Measurements from ENCODE around the gene FUT8. TPM values are rescaled to one million over a fixed set of nuclear protein-coding genes. Genes with fewer than 3 reads are reported as not detected.

The FUT8 gene
- total RNA-seq, result 7.8 TPM
- long read RNA-seq, full-length matches to known transcripts, result 3 of 7 reads
- long read RNA-seq, partial matches to known transcripts, result 0 of 7 reads
- long read RNA-seq, other reads (novel, unspliced or antisense), result 4 of 7 reads

DNA sequence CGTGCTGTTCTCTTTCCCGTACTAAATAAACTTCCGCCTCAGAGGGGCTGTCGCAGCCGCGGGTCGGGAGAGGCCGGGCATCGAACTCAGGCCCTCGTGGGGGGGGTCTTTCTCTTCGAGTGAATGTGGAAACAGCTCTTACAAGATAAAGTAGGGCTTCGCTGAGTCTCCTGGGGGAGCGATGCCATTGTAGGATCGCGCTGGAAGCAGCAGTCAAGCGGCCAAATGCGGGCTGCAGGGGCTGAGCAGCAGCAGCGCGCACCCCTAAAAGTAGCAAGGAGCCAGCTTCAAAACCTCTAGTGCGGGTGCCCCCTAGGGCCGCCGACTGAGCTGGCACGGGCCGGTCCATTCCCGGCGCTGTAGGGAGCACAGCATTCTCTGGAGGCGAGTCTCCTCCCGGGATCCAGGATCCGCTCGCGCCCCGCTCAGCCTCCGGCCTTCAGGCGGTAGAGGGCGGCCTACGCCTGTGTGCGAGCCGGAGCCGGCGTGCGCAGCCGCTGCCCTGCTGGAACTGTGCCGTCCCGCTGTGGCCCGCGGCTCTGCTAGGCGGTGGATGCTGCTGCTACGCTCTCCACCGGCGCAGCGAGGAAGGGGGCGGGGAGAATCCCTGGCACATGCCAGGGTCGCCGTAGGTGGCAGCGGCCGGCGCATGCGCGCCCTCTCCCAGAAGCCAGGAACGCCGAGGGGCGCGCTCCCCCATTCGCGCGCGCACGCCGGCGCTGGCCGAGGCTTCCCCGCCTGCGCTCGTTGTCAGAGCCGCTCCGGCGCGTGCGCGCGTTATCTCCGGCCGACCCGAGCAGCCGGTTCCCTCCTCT, at the start of gene FUT8:
TSS of gene FUT8 (plus strand) at position 699 of the 815 bp plus-strand sequence. CDS start 148,834 bp downstream, outside the sequence.
- DNase-seq, result peak; percentile 94
- Histone ChIP-seq H3K27ac (replicated peaks) (peak within 1 kb of the TSS; percentile 97), H3K4me1 (peaks cover 36% of the 10 kb centered on the region), H3K27me3 (ENCODE audit: low read depth) (no peaks in the 10 kb centered on the region), H3K4me3 (peak within 1 kb of the TSS; percentile 91), H3K36me3 (no peaks in the 10 kb centered on the region), H3K9me3 (replicated peaks) (no peaks in the 10 kb centered on the region)
- intact Hi-C loops (cut with micrococcal nuclease), result loop anchor here (10.0 kb wide), 1 partner anchor 187 kb away; no protein-coding TSS in a partner anchor
- TF ChIP-seq, protein P1, sequence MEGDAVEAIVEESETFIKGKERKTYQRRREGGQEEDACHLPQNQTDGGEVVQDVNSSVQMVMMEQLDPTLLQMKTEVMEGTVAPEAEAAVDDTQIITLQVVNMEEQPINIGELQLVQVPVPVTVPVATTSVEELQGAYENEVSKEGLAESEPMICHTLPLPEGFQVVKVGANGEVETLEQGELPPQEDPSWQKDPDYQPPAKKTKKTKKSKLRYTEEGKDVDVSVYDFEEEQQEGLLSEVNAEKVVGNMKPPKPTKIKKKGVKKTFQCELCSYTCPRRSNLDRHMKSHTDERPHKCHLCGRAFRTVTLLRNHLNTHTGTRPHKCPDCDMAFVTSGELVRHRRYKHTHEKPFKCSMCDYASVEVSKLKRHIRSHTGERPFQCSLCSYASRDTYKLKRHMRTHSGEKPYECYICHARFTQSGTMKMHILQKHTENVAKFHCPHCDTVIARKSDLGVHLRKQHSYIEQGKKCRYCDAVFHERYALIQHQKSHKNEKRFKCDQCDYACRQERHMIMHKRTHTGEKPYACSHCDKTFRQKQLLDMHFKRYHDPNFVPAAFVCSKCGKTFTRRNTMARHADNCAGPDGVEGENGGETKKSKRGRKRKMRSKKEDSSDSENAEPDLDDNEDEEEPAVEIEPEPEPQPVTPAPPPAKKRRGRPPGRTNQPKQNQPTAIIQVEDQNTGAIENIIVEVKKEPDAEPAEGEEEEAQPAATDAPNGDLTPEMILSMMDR (IDR thresholded peaks at IDR 0.05; ENCODE audit: borderline replicate concordance), result peak; percentile 72

DNA sequence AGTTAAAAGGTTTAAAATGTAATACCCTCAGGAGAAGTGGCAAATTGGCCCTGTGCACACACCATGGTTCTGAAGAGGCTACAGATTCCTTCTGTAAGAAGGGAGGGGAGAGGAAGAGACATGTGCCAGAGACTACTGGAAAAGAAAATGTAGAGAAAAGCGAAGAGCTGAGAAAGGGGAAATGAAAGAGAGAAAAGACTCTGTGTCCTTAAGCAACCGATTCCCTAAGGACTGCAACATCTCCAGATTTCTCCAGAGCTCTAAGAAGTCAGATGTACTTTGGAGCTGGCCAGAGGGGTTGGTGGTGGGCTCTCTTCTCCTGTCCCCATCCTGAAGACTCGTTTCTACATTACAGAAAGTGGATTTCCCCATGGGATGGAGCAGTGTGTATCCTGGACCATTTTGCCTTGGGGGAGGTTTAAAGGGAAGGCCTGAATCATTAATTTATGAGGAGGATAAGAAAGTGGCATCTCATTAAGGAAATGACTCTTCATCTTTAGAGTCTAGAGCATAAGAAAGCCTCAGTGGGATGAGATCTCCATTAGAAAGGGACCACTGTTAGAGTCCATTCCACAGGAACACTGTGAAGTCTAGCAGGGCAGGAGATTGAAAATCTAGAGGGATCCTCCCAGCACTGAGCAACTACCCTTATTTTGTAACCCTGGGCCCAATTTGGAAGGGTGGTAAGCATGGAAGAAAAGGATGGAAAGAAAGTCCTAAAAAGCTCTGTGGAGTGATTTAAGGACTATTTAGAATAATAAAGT, 45.5 kb upstream of the FUT8 start:
- no peaks in the 10 kb centered on the region for H3K36me3 ChIP-seq
- TF ChIP-seq, protein P1 (IDR thresholded peaks at IDR 0.05; ENCODE audit: borderline replicate concordance), result no peak
- no peaks in the 10 kb centered on the region for H3K9me3 ChIP-seq (replicated peaks)
- H3K27me3 ChIP-seq (ENCODE audit: low read depth), result no peaks in the 10 kb centered on the region
- no peak overlapping the region for H3K4me3 ChIP-seq
- no peak overlapping the region for H3K27ac ChIP-seq (replicated peaks)
- peaks cover 6% of the 10 kb centered on the region for H3K4me1 ChIP-seq
- intact Hi-C loops (cut with micrococcal nuclease), result no loop called here
- DNase-seq, result no peak

DNA sequence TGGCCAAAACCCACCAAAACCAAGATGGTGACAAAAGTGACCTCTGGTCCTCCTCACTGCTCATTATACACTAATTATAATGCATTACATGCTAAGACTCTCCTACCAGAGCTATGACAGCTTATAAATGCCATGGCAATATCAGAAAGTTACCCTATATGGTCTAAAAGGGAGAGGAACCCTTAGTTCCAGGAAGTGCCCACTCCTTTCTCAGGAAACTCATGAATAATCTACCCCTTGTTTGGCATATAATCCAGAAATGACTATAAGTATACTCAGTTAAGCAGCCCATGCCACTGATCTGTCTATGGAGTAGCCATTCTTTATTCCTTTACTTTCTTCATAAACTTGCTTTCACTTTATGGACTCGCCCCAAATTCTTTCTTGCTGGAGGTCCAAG, 43.0 kb upstream of the FUT8 start:
- H3K4me3 ChIP-seq, result no peak overlapping the region
- intact Hi-C loops (cut with micrococcal nuclease), result no loop called here
- no peak for DNase-seq
- H3K27me3 ChIP-seq (ENCODE audit: low read depth), result no peaks in the 10 kb centered on the region
- peaks cover 5% of the 10 kb centered on the region for H3K4me1 ChIP-seq
- TF ChIP-seq, protein P1 (IDR thresholded peaks at IDR 0.05; ENCODE audit: borderline replicate concordance), result no peak
- H3K36me3 ChIP-seq, result no peaks in the 10 kb centered on the region
- no peaks in the 10 kb centered on the region for H3K9me3 ChIP-seq (replicated peaks)
- H3K27ac ChIP-seq (replicated peaks), result no peak overlapping the region

DNA sequence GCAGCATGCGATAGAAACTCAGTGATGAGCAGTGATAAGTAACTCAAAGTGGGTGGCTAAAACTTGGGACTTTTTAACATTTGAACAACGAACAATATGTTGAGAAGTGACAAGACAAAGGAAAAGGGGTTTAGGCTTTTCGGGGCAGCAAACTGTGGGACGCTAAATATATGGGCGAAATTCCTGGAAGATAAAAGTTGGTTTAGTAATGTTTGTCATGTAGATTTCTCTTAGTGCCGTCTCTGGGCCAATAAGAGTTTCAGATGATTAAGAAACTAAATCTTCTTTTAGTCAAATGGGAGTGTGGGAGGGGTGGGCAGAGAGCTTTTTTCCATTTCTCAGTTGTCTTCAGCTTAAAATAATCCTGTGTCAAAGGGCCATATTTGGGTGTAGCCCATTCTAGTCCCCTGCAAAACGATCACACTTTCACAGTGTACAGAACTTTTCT, 41.7 kb upstream of the FUT8 start:
- intact Hi-C loops (cut with micrococcal nuclease), result no loop called here
- H3K9me3 ChIP-seq (replicated peaks), result no peaks in the 10 kb centered on the region
- no peak overlapping the region for H3K4me3 ChIP-seq
- DNase-seq, result no peak
- TF ChIP-seq, protein P1 (IDR thresholded peaks at IDR 0.05; ENCODE audit: borderline replicate concordance), result no peak
- no peaks in the 10 kb centered on the region for H3K27me3 ChIP-seq (ENCODE audit: low read depth)
- H3K36me3 ChIP-seq, result no peaks in the 10 kb centered on the region
- no peak overlapping the region for H3K27ac ChIP-seq (replicated peaks)
- peaks cover 5% of the 10 kb centered on the region for H3K4me1 ChIP-seq

DNA sequence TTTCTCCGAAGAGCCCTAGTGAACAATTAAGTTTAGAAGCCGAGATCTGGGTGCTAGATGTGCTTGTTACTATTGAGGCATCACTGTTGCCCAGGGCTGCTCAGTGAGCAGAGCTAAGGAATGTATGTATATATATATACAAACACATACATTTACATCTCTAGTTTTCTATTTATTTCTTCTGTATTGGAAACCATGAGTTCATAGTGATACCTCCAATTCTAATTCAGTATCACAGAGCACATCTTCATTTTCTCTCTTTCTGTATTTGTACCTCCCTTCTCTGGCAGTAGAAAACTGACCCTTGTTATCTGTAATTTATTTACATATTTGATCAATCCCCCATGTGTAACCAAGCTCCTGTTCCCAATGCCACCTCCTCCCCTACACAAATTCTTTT, 40.7 kb upstream of the FUT8 start:
- intact Hi-C loops (cut with micrococcal nuclease), result no loop called here
- H3K4me1 ChIP-seq, result peaks cover 5% of the 10 kb centered on the region
- no peak overlapping the region for H3K27ac ChIP-seq (replicated peaks)
- no peak for DNase-seq
- no peaks in the 10 kb centered on the region for H3K27me3 ChIP-seq (ENCODE audit: low read depth)
- no peaks in the 10 kb centered on the region for H3K9me3 ChIP-seq (replicated peaks)
- no peaks in the 10 kb centered on the region for H3K36me3 ChIP-seq
- TF ChIP-seq, protein P1 (IDR thresholded peaks at IDR 0.05; ENCODE audit: borderline replicate concordance), result no peak
- no peak overlapping the region for H3K4me3 ChIP-seq
